SK-N-SH treated with all-trans-retinoic acid at 6 μM for 48 hours (cell line): ENCODE measurements around the gene PLSCR5.

ENCODE experiments used
- PATZ1 ChIP-seq: fragments of 250-450 bp; sonication (Bioruptor Pico); IDR thresholded peaks from 2 replicates; pipeline ENCODE4 v1.8.0; 2020; ENCODE audit warnings: mild to moderate bottlenecking, moderate library complexity, borderline replicate concordance
- PPARA ChIP-seq: fragments of 250-450 bp; sonication (Bioruptor Pico); IDR thresholded peaks from 2 replicates; pipeline ENCODE4 v1.5.0; 2020; ENCODE audit warnings: mild to moderate bottlenecking, borderline replicate concordance
- SNAI2 ChIP-seq: fragments of 250-450 bp; sonication (Bioruptor Pico); IDR thresholded peaks from 2 replicates; pipeline ENCODE4 v1.5.0; 2020; ENCODE audit warnings: mild to moderate bottlenecking, moderate library complexity

GRCh38 chr3:146566138-146566537, 39.0 kb downstream of the PLSCR5 start:
- TF ChIP-seq SNAI2 (CRISPR knock-in tag) (no peak), PPARA (CRISPR knock-in tag) (no peak), PATZ1 (CRISPR knock-in tag) (no peak)
